GM12872 (cell line): ENCODE measurements around the gene C14orf93.

ENCODE experiments used
- CTCF ChIP-seq: IDR thresholded peaks from 3 replicates; pipeline ENCODE4 v1.5.1; 2011; ENCODE audit warnings: low read depth, mild to moderate bottlenecking, low read length, moderate library complexity; ENCODE audit not compliant: insufficient read depth

The C14orf93 gene

GRCh38 chr14:23042162-23042965, 32.4 kb upstream of the C14orf93 start, which contains the start of gene PSMB11:
PSMB11 (plus strand) TSS chr14:23042212; CDS start chr14:23042226, 14 bp downstream.
- TF ChIP-seq CTCF = no peak

DNA sequence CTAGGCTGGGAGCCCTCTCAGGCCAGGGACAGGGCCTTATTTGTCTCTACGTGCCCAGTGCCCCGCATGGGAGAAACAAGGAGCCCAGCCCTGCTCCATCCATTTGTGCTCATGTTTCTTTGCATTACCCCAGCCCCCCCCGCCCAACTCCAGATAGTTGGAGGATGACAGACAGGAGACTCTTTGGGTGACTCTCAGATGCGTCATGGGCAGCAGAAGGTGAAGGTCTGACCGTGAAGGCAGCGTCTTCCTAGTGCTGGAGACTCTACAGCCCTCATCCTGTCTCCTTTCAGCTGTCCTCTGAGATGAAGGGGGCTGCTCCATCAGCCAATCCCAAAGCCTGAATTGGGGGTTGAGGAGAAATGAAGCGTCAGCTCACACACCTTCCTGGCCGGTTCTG, 31.8 kb upstream of the C14orf93 start:
- TF ChIP-seq CTCF = no peak

DNA sequence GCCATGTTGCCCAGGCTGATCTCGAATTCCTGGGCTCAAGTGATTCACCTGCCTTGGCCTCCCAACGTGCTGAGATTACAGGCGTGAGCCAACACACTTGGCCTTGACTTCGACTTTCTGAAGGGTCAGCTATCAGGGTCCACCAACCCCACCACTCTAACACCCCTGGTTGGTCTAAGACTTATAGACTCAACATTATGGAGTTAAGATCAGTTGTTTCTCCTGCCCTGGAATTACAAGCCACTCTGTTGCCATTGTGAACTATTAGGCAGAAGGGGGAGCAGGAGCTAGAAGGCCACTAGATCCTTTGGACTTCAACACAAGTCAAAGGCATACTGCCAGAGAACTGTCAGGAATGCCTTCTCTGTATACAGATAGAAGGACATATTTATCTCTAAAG, 30.2 kb upstream of the C14orf93 start:
- TF ChIP-seq CTCF = no peak

GRCh38 chr14:23035303-23036144, 25.6 kb upstream of the C14orf93 start:
- no peak for TF ChIP-seq CTCF

DNA sequence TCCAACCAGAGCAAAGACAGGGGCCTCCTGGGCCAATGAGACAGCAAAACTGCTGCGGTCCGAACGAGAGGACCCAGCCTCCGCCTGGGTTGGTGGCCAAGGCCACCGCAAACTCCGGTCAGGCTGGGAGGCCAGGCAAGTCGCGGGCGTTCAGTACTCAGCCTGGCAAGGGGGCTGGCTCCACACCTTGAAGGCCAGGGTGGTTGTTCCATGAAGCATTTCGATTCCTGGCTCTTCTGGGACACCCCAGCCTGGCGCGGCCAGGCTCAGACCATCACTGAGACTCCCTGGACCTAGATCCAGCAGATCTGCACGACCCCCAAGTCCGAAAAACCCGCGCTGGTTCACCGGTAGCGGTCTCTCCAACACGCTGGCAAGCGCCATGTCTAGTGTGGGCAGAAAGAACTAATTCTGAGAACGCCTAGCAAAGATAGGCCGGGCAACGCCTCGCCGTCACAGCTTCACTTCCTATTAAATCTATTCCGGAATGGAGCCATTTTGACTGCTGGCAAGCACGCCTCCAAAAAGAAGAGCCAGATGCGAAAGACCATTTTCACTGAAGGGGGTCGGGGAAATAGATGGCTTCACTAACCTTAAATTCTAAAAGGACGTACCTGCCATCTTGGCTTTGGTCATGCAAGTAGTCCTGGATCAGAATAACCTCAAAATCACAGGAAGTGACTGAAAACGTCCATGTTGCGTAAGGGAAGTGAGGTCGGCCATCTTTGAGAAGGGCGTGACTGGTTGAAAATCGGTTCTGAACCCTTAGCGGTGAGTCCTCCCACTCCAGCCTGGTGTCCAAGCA, 24.8 kb upstream of the C14orf93 start, which contains the start of gene PSMB5:
Gene PSMB5, minus strand, starts transcription at position 403 of the 805 bp plus-strand sequence. Its CDS starts 19 bp downstream, at position 384.
- no peak for TF ChIP-seq CTCF

DNA sequence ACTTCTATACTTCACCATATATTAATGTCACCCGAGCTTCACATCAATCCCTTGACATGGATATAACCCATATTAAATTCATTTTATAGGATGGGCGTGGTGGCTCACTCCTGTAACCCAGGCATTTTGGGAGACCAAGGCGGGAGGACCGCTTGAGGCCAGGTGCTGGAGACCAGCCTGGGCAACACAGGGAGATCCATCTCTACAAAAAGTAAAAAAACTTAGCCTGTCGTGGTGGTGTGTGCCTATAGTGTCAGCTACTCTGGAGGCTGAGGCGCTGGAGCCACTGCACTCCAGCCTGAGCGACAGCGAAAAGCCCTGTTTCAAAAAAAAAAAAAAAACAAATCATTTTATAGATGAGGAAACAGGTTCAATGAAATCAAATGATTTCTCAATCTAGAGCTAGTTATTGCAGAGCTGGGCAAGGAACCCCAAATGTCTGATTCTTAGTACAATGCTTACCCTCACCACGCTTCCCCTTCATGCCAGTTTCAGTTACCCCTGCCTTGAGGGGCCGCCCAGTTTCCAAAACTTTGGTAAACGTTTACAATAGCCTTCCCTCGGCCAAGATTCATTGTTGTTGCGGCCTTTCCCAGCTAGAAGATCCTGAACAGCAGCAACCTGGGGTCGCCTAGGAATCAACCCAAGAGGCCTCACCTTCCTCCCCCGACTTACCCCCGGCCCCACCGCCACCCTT, 24.0 kb upstream of the C14orf93 start:
- no peak for TF ChIP-seq CTCF
